Natural killer cell (primary cell): ENCODE data around the gene KLK14. TPM values are rescaled to one million over a fixed set of nuclear protein-coding genes. Genes with fewer than 3 reads are reported as not detected.

ENCODE experiments used
- ATAC-seq, 3 donors: fragments of 150-1000 bp in 2 of 3; fragments of 200-7000 bp in 1 of 3; cut with Tn5 transposase; 1 replicate in 1 of 3; 2 replicates in 2 of 3; pipeline ENCODE4 v1.10.0; 2021; ENCODE audit warnings: mild to moderate bottlenecking in 2 of 3, moderate library complexity in 2 of 3
- DNase-seq, 2 donors: peaks; one replicate each; pipeline versions ENCODE4 v3.0.0 to v3.0.0-alpha.2; 2013 to 2021; ENCODE audit warnings: mixed read lengths in 1 of 2
- H3K27ac ChIP-seq: one replicate; pipeline ENCODE4 v1.5.1; 2013; ENCODE audit warnings: mild to moderate bottlenecking, low read length
- H3K27me3 ChIP-seq: one replicate; pipeline ENCODE4 v1.6.1; 2013; ENCODE audit warnings: low read length; ENCODE audit not compliant: control insufficient read depth, insufficient read depth
- H3K36me3 ChIP-seq: one replicate; pipeline ENCODE4 v1.6.1; 2013; ENCODE audit warnings: low read length; ENCODE audit not compliant: control insufficient read depth, insufficient read depth
- H3K4me1 ChIP-seq: one replicate; pipeline ENCODE4 v1.6.1; 2013; ENCODE audit warnings: low read length; ENCODE audit not compliant: control insufficient read depth, insufficient read depth
- H3K4me3 ChIP-seq: one replicate; pipeline ENCODE4 v1.5.1; 2013; ENCODE audit warnings: low read length
- H3K9me3 ChIP-seq: one replicate; pipeline ENCODE4 v1.6.1; 2013; ENCODE audit warnings: low read length; ENCODE audit not compliant: control insufficient read depth, insufficient read depth
- H3K27ac Mint-ChIP-seq, 2 donors: one replicate each; pipeline ENCODE4 v1.8.0; 2022; ENCODE audit warnings: mild to moderate bottlenecking in 2 of 2, mixed read lengths in 2 of 2, moderate library complexity in 1 of 2
- H3K27me3 Mint-ChIP-seq, 2 donors: one replicate each; pipeline ENCODE4 v1.8.0; 2022; ENCODE audit warnings: low read depth in 2 of 2, mixed read lengths in 2 of 2
- H3K36me3 Mint-ChIP-seq: one replicate; pipeline ENCODE4 v1.8.0; 2022; ENCODE audit warnings: mixed read lengths
- H3K4me1 Mint-ChIP-seq, 2 donors: one replicate each; pipeline ENCODE4 v1.8.0; 2022; ENCODE audit warnings: mixed read lengths in 2 of 2
- H3K4me3 Mint-ChIP-seq: one replicate; pipeline ENCODE4 v1.8.0; 2022; ENCODE audit warnings: mild to moderate bottlenecking, moderate library complexity, mixed read lengths
- H3K9me3 Mint-ChIP-seq, 2 donors: one replicate each; pipeline ENCODE4 v1.8.0; 2022; ENCODE audit warnings: mixed read lengths in 2 of 2
- CTCF ChIP-seq: fragments of 200-600 bp; IDR thresholded peaks from one replicate; pipeline ENCODE4 v1.8.0; 2022; ENCODE audit warnings: antibody characterized with exemption
- WGBS: methylation state at CpG from one replicate; pipeline ENCODE4 v1.1.7; 2013; ENCODE audit warnings: missing lambda C conversion rate; ENCODE audit not compliant: insufficient coverage; 5-methylcytosine and 5-hydroxymethylcytosine counted together
- intact Hi-C: fragments of 100-400 bp; cut with micrococcal nuclease; formaldehyde crosslinking; loops from one replicate; pipeline ENCODE4 v1.14.2; 2022
- total RNA-seq, 4 donors: library from RNA; stranded (reverse); fragments of 120-200 nt in 1 of 4; gene quantifications; one replicate each; pipeline versions ENCODE4 v1.2.3 to v1.2.4, GENCODE V29; 2013 to 2022

Gene KLK14
- total RNA-seq, 3 donors from 2014 or later (not counting 1 experiment from before 2014, with no cell fraction given), result 0.64 to 1.3 (median 1.1) TPM

DNA sequence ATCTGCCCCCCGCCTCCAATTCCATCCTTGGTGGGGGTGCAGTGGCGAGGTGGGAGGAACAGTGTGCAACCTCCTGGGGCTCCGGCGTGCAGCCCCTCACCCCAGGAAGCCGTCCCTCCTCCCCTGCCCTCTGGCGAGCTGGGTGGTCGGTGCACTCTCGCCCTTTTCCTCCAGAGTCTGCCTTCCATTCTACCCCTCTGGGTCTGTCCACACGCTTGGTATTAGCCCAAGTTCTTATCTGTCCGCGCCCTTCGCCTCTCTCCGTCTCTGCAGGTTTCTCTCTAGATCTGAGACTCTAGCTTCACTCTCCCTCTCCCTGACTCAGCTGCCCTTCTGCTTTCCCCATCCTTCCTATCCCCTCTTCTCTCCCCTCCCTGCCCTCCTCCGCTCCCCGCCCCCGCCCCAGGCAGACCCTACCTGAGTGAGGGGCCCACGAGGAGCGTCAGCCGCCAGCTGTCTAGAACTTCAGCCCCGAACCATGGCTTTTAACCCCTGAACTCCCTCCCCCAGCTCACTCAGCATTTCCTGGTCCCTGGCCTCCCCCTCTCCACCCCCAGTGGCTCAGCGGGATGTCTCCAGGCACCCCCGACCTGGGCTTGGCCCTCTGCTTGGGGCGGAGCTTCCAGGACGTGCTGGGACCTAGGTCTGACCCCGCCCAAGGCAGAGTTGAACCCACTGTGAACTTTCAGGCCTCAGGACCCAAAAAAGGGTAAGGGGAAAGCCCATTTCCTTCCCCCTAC lies 17.3 kb downstream of the KLK14 start:
- ATAC-seq (peak in 1 of 3 donors; percentile 28), DNase-seq (no peak)
- peaks cover 10% of the 10 kb centered on the region for H3K27me3 ChIP-seq
- WGBS, result 21% methylated on average over 23 of the region's 25 CpGs
- intact Hi-C loops, result no loop called here
- Mint-ChIP-seq H3K27me3 (peaks cover 0 to 39% of the 10 kb centered on the region in 2 donors), H3K9me3 (peaks cover 3 to 4% of the 10 kb centered on the region in 2 donors), H3K36me3 (no peaks in the 10 kb centered on the region), H3K27ac (no peak overlapping the region), H3K4me1 (peaks cover 0 to 10% of the 10 kb centered on the region in 2 donors), H3K4me3 (peak overlapping the region; percentile 81)
- H3K27ac ChIP-seq, result no peak overlapping the region
- H3K4me3 ChIP-seq, result no peak overlapping the region
- H3K36me3 ChIP-seq, result no peaks in the 10 kb centered on the region
- H3K4me1 ChIP-seq, result peaks cover 8% of the 10 kb centered on the region
- no peaks in the 10 kb centered on the region for H3K9me3 ChIP-seq
- TF ChIP-seq CTCF, result no peak

DNA sequence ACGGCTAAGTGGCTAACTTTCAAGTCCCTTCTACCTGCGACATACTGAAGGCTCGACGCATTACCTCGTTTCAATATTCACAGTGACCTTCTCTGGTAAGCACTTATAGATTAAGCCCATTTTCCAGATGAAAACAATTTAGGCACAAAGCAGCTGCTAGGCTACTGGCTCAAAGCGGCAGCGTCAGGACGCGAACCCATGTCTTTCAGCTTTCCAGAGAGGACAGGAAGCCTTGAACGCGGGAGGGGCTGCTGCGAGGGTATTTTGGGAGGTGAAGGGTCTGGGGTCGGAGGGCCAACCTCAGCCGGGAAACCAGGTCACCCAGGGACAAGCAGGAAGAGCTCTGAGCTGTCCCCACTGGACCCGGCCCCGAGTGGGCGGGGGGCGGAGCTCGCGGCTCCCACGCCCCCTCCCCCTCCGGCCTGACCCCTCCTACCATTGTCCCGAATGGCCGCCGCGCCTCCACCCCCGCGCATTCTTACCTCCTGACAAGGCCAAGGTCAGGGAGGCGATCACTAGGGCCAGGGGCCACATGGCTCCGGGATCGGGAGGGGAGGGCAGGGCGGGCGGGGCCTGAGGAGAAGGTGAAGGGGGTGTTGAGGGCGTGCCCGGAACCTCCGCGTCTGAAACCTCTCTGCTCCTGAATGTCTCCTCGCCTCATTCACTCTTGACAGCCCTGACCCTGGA lies 18.0 kb downstream of the KLK14 start, which contains the start of gene KLK13:
TSS of gene KLK13 (minus strand) at position 559 of the 687 bp plus-strand sequence. CDS start at position 534, 25 bp downstream.
- Mint-ChIP-seq H3K27ac (no peak within 1 kb of the TSS), H3K36me3 (no peaks in the 10 kb centered on the region), H3K4me3 (peak within 1 kb of the TSS; percentile 81), H3K9me3 (peaks cover 3 to 4% of the 10 kb centered on the region in 2 donors), H3K27me3 (peaks cover 0 to 39% of the 10 kb centered on the region in 2 donors), H3K4me1 (peaks cover 0 to 10% of the 10 kb centered on the region in 2 donors)
- Histone ChIP-seq H3K9me3 (no peaks in the 10 kb centered on the region), H3K36me3 (no peaks in the 10 kb centered on the region), H3K27ac (no peak within 1 kb of the TSS), H3K27me3 (peaks cover 13% of the 10 kb centered on the region), H3K4me3 (no peak within 1 kb of the TSS), H3K4me1 (peaks cover 8% of the 10 kb centered on the region)
- no peak for TF ChIP-seq CTCF
- no peak for DNase-seq
- intact Hi-C loops, result no loop called here
- WGBS, result 15% methylated on average over 37 of the region's 38 CpGs
- ATAC-seq, result peak in 2 of 3 donors; percentile 29 to 59

GRCh38 chr19:51063664-51064063 lies 19.0 kb downstream of the KLK14 start:
- ATAC-seq (no peak), DNase-seq (no peak)
- Histone ChIP-seq H3K27me3 (peaks cover 13% of the 10 kb centered on the region), H3K9me3 (no peaks in the 10 kb centered on the region), H3K36me3 (no peaks in the 10 kb centered on the region), H3K4me3 (no peak overlapping the region), H3K27ac (no peak overlapping the region), H3K4me1 (peaks cover 8% of the 10 kb centered on the region)
- Mint-ChIP-seq H3K4me1 (peaks cover 0 to 10% of the 10 kb centered on the region in 2 donors), H3K36me3 (no peaks in the 10 kb centered on the region), H3K9me3 (peaks cover 3 to 4% of the 10 kb centered on the region in 2 donors), H3K4me3 (peak overlapping the region; percentile 13), H3K27ac (no peak overlapping the region), H3K27me3 (peaks cover 0 to 43% of the 10 kb centered on the region in 2 donors)
- intact Hi-C loops, result no loop called here
- TF ChIP-seq CTCF, result no peak
- WGBS, result 80% methylated on average over 6 of the region's 7 CpGs
